Measurements from ENCODE around the gene MPV17L2. TPM values are rescaled to one million over a fixed set of nuclear protein-coding genes. Genes with fewer than 3 reads are reported as not detected.

Gene MPV17L2
- total and polyA plus RNA-seq, 2 of the 4 experiments (the other 2 are of a cell fraction) = 7.2 to 19.5 TPM

- DNase-seq (no peak), ATAC-seq (ENCODE audit: low read depth) (no peak)
- Histone ChIP-seq H3K4ac (ENCODE audit: low read depth, low read length) (no peak overlapping the region), H2AK5ac (ENCODE audit: low read depth, low read length) (no peak overlapping the region), H2AK9ac (replicated peaks; ENCODE audit: low read depth, low read length, poor library complexity) (no peak overlapping the region), H3K18ac (ENCODE audit: low read depth, low read length) (no peak overlapping the region), H2BK20ac (ENCODE audit: low read depth, low read length) (no peak overlapping the region), H2AFZ (replicated peaks; ENCODE audit: low read length, poor library complexity) (no peak overlapping the region), H3K79me1 (ENCODE audit: low read depth in 1 of 2, low read length in 2 of 2) (peaks cover 0 to 2% of the 10 kb centered on the region in 2 experiments; a peak in 1 of 4 replicates), H3K27ac (ENCODE audit: insufficient read depth, low read length) (no peak overlapping the region), H3K9me3 (ENCODE audit: control insufficient read depth, insufficient read depth, low read length) (no peaks in the 10 kb centered on the region), H3K36me3 (ENCODE audit: control insufficient read depth, insufficient read depth, low read length) (peaks cover 45% of the 10 kb centered on the region), H2BK120ac (ENCODE audit: low read depth, low read length) (no peak overlapping the region), H4K91ac (ENCODE audit: insufficient read depth, low read depth, low read length) (no peak overlapping the region), H3K9ac (ENCODE audit: low read depth, low read length) (no peak overlapping the region), H3K14ac (replicated peaks; ENCODE audit: low read depth, low read length) (no peak overlapping the region), H4K8ac (ENCODE audit: low read depth in 2 of 2, low read length in 2 of 2) (no peak overlapping the region), H3K4me2 (ENCODE audit: low read depth, low read length) (no peak overlapping the region), H4K20me1 (ENCODE audit: insufficient read depth, low read length) (no peaks in the 10 kb centered on the region), H3K9me1 (ENCODE audit: insufficient read depth, low read length) (no peaks in the 10 kb centered on the region), H3K23ac (ENCODE audit: low read depth, low read length) (no peak overlapping the region), H3K4me3 (ENCODE audit: insufficient read depth, low read depth, low read length) (no peak overlapping the region), H2BK5ac (ENCODE audit: low read depth, low read length, poor library complexity, severe bottlenecking) (no peak overlapping the region), H3K4me1 (ENCODE audit: control insufficient read depth, insufficient read depth, low read length) (no peaks in the 10 kb centered on the region), H4K5ac (ENCODE audit: low read depth, low read length) (no peak overlapping the region), H2BK15ac (ENCODE audit: low read depth, low read length) (no peak overlapping the region), H3K56ac (ENCODE audit: extremely low read depth, insufficient read depth, low read length) (no peak overlapping the region), H3K27me3 (ENCODE audit: control insufficient read depth, insufficient read depth, low read length) (no peaks in the 10 kb centered on the region)
- in situ Hi-C loops (cut with MboI; ENCODE audit: low sequenced_read_pairs) = no loop called here
- TF ChIP-seq BHLHE40 (IDR thresholded peaks at IDR 0.05; ENCODE audit: low read depth, low read length) (no peak), RCOR1 (IDR thresholded peaks at IDR 0.05; ENCODE audit: insufficient replicate concordance, low read length) (no peak), CHD1 (IDR thresholded peaks at IDR 0.05; ENCODE audit: low read depth, low read length) (no peak), CEBPB (IDR thresholded peaks at IDR 0.05; ENCODE audit: low read depth, low read length) (no peak), RAD21 (IDR thresholded peaks at IDR 0.05; ENCODE audit: low read length) (no peak), RFX5 (IDR thresholded peaks at IDR 0.05; ENCODE audit: low read depth, low read length) (no peak), MXI1 (IDR thresholded peaks at IDR 0.05; ENCODE audit: borderline replicate concordance, low read depth, low read length) (no peak), SMC3 (IDR thresholded peaks at IDR 0.05; ENCODE audit: low read depth, low read length) (no peak), USF2 (IDR thresholded peaks at IDR 0.05; ENCODE audit: low read depth, low read length) (no peak)
- TF ChIP-seq, protein P1, sequence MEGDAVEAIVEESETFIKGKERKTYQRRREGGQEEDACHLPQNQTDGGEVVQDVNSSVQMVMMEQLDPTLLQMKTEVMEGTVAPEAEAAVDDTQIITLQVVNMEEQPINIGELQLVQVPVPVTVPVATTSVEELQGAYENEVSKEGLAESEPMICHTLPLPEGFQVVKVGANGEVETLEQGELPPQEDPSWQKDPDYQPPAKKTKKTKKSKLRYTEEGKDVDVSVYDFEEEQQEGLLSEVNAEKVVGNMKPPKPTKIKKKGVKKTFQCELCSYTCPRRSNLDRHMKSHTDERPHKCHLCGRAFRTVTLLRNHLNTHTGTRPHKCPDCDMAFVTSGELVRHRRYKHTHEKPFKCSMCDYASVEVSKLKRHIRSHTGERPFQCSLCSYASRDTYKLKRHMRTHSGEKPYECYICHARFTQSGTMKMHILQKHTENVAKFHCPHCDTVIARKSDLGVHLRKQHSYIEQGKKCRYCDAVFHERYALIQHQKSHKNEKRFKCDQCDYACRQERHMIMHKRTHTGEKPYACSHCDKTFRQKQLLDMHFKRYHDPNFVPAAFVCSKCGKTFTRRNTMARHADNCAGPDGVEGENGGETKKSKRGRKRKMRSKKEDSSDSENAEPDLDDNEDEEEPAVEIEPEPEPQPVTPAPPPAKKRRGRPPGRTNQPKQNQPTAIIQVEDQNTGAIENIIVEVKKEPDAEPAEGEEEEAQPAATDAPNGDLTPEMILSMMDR (conservative IDR thresholded peaks at IDR 0.05; ENCODE audit: low read depth, low read length) = no peak
- CTCF ChIA-PET = no interaction called here
- POLR2A ChIA-PET (ENCODE audit: unreplicated experiment) = no interaction called here
- BruUV-seq (replicated peaks) = no TSS peak
- WGBS, 2 experiments (ENCODE audit: extremely low coverage in 2 of 2, insufficient read length in 1 of 2) = 94% methylated on average over 12 of the region's 21 CpGs; no CpG with 5 or more reads in 1 of the 2 experiments
- intact Hi-C loops (cut with micrococcal nuclease) = no loop called here
- dilution Hi-C loops (cut with HindIII; ENCODE audit: low sequenced_read_pairs, unreplicated experiment) = no loop called here
These were observed 26.0 kb upstream of the MPV17L2 start for GRCh38 chr19:18167011-18167410.

Data from IMR-90 (cell line).